Activated naive CD4-positive, alpha-beta T cell treated with Interleukin-2 at 50 U/mL for 16 hours (primary cell): ENCODE data around the gene ADCY5.

Experiments used
- DNase-seq: peaks from one replicate; pipeline ENCODE4 v3.0.0-alpha.2; 2020

Gene ADCY5

DNA sequence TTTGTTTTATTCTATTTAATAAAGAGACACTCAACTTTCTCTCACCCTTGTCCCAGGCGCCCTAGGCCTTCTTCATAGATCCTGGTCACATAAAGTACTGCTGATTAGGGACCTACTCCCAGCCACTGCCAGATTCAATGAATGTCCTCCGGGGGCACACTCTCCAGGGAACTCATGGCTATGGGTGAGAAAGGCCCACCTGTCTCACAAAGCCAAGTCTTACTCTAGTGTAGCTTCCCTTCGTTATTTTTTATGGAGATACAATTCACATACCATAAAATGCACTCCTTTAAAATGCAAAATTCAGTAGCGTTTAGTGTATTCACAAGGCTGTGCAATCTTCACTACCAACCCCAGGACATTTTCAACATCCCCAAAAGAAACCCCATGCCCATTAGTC, 87.8 kb downstream of the ADCY5 start:
- DNase-seq: no peak

DNA sequence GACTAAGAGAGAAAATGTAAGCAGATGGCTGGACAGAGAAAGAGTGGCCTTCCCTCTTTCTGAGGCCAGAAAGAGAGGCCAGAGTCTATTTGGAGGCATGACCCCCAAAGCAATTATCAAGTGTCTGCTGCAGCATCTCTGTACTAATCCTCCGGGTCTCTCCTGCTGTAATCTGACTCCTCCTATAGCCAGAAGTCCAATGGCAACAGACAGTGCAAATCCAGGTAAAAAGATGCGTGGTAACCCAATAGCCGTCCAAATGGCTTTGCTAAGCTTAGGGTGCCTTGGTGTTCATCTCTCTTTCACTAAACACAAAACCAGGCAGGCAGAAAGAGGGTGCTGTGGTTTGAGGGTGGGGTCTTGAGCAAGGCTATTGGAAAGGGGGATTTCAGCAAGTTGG, 91.6 kb downstream of the ADCY5 start:
- no peak for DNase-seq

DNA sequence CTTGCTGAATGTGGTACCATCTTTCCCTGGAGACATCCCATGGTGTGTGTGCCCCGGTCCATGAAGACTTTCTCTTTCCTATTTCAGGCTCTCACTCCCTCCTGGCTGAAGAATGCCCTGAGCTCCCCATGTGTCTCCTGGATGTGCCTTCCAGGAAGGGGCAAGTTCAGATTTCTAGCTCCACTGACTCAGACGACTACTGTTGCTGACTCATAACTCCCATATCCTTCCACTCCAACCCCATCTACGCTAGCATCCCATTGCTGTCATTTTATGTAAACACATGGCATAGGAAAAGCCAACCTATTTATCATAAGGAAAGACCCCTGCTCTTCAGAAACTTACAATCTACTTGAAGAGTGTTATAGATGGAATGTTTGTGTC, 95.0 kb downstream of the ADCY5 start:
- DNase-seq: no peak

- DNase-seq: no peak
These were observed 95.6 kb downstream of the ADCY5 start for GRCh38 chr3:123353227-123353849.

GRCh38 chr3:123352134-123352554, 96.7 kb downstream of the ADCY5 start:
- DNase-seq: no peak

DNA sequence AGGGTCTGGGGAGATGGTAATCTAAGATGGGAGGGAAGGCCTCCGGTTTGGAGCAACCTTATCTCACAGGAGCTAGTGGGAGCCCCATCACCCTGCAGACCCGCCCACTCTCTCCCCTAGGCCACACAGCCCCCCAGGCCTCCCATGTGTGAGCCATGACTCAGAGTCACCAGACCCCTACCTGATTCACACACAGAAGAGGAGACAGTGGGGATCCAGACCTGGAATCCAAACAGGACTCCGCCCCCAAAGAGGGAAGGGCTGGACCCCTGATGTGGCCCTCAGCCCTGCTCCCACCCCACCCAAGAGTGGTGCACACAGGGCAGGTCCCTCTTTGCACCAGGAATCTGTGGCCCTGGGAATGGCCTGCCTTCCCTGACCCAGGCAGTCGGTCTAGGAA, 97.4 kb downstream of the ADCY5 start:
- no peak for DNase-seq

- no peak for DNase-seq
These were observed 97.9 kb downstream of the ADCY5 start for GRCh38 chr3:123350971-123351370.

DNA sequence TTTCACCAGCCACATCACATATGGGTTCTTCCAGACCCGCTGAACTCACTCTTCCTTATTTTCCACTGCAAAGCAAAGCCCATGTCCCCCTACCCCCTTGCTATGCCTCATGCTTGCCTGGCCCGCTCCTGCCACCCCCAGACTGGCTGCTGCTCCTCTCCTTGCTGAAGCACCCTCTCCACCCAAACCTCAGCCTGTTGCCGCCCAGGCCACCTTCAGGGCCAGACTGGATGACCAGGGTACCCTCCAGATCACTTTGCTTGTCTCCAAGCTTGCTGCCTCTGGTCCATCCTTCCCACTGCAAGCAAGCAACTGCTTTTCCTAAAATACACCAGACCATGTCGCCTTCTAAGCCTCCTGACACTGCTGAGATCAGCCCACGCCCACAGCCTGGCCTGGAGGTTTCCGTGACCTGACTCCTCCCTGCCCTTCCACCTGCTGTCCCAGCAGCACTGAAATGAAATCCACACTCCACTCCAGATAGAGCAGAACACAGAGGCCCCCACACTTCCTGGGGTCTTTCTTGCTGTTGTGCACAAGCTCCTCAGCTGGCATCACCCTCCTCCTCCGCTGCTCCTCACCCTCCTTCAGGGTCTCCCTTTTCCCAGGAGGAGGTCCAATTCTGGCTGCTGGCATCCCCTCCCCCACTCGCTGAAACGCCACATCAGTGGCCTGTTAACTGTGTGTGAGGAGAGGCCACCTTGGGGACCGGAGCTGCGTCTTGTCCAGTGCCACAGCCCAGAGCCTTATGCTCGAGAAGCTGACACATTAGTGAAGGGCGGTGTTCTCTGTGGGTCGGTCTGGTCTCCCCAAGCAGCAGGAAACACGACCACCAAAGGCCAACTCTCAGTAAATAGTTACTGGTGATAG, 99.1 kb downstream of the ADCY5 start:
- DNase-seq: no peak

DNA sequence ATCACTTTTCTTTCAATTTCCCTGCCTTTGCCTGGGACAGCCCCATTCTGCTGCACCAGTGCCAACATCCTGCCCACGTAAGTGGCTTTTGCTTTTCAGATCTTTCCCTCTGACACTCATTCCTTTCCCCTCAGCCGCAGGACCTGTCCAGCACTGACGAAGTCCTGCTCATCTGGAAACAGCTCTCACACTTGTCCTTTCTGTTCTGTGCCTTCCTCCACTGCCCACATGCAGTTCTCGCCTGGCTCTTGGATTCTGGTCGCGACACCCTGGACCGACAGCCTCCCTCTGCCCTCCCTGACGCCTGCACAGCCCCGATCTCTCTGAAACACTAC, 99.7 kb downstream of the ADCY5 start:
- no peak for DNase-seq

DNA sequence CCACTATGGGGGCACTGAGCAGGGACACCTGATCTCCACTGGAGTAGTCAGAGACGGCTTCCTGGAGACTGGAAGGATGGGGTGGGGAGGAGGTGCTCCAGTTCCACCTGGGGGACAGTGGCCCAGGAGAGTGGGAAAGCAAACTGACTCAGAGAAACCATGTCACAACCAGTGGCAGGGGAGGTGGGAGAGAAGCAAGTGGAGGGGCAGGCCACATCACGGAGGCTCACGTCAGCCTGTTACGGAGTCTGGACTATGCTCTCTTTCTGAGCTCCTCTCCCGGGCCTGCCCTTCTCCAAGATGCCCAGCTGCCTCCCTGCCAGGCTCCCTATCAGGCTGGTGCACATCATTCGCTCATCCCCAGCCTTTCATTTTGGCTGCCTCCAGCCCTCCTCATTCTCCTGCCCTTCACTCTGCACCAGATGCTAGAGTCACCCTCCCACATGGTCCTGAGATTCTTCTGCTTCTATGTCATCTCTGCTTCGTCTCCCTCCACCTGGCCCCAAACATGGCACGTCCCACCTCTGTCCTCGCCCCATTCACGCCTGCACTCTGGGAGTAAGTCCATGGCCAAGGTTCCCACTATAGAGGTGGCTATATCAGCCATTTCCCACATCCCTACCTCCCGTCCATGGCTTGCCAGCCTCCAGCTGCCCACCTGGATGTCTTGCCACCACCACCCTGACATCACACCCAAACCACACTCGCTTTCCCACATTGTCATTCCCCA, 100.3 kb downstream of the ADCY5 start:
- DNase-seq: no peak

DNA sequence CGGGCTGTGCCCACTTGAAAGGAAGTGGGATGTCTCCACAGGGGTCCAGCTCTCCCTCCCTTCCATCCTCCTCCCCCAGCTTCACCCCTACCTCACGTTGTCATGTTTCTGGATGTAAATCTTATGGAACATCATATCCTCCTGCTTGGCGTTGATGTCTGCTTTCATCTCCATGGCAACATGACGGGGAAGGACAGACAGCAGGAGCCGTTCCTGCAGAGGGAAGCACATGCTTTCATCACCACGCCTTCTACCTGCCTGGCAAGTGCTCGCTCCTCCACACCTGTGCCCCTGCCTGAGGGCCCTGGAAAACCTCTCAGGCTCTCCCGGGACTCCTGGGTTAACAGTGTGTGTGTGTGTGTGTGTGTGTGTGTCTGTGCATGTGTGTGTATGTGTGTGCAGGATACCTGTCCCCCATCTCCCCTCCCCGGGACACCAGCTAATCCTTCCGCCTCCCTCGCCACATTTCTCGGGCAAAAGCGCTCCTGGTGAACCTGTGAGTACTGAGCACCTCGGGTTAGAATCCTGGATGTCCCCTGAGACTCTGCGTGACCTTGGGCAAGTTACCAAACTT, 101.1 kb downstream of the ADCY5 start:
- DNase-seq: no peak

GRCh38 chr3:123347205-123347604, 101.7 kb downstream of the ADCY5 start:
- DNase-seq: no peak

DNA sequence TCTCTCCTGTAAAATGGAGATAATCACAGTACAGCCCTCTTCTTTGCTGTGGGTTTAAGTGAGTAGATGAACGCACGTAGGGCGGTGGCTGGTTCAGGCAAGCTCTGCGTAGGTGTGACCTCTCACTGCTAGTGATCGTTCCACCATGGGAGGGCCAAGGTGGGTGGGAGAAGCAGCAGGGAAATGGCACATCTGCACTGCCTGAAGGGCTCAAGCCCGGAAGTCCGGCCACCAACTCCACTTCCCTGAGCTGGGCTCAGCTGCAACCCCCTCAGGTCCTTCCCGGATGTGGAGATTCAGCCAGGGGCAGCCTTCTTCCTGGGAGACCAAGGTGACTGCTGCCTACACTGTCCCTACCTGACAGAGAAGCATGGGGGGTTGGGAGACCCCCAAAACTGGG, 102.9 kb downstream of the ADCY5 start:
- no peak for DNase-seq

DNA sequence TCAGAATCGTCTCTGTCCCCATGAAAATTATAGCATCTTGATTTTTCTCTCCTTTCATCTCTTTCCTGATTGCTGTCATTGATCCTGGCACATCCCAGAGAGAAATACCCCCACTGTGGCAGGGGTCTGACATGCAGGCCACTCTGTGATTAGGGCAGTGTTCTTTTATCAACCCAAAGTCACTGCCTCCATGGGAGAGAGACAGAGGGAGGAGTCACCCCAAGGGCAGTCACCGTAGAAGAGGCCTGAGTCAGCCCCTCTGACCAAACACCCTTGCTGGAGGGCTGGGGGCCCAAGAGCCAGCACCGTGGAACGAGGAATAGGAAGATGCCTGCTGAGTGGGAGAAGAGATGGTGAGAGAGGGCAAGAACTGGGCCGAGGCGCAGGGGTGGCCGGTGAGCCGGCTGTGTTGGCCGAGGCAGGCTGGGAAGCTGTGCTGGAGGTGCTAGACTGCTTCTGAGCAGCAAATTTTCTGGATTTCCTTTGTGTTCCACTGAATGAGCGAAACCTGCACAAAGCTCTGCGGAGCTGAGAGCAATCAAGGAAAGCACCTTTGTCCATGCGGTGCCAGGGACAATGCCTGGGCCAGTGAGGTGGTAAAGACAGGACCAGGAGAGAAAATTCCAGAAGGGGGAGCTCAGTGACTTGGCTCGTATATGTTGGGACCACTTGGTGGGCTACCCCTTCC, 103.8 kb downstream of the ADCY5 start:
- no peak for DNase-seq

DNA sequence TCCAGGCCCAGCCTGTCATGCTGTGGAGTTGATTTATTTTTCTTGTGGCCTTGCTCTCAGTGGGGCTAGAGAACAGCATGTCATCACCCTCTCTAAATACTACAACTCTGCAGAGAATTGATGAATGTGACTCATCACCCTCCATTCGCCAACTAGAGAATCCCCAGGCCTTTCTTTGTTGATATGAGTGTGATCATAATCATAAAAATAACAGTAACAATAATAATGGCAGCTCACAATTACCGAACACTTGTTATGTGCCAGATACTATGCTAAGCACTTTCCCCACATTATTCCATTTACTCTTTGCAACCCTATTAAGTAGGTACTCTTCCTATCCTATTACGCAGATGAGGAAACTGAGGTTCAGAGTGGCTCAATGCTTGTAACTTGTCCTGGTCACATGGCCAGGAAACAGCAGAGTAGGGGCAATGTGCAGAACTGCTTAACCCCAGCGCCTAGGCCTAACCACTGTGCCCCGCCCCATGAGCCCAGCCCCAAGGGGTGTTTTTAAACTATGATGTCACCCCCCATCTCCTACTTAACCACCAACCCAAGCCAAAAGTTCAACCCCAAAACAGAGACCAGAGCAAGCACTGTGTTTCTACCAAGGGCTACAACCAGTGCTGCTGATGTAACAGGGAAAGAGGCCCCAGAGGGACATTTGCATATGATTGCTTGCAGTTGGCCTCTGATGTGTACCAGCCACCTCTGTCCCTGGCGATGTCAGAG, 104.5 kb downstream of the ADCY5 start:
- no peak for DNase-seq

GRCh38 chr3:123343296-123344174, 105.4 kb downstream of the ADCY5 start:
- DNase-seq: no peak

DNA sequence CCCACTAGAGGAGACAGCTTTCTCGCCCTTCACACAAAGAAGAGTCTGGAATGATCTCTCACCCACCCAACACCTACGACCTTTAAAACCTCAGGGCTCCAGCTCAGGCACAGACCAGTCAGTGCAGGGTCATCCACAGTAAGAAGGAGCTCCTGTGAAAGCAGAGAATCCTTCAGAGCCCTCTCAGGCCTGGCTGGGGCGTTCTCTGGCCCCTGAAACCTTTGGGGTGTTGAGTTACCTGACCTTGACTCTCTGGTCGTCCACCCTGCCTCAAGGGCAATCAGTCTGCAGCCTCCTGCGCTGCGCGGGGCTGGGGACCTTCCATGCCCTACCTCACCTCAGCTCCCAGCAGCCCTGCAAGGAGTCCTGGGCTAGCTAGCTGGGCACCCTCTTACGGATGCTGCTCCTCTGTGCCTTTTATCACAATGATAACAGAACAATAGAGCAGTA, 106.2 kb downstream of the ADCY5 start:
- no peak for DNase-seq

DNA sequence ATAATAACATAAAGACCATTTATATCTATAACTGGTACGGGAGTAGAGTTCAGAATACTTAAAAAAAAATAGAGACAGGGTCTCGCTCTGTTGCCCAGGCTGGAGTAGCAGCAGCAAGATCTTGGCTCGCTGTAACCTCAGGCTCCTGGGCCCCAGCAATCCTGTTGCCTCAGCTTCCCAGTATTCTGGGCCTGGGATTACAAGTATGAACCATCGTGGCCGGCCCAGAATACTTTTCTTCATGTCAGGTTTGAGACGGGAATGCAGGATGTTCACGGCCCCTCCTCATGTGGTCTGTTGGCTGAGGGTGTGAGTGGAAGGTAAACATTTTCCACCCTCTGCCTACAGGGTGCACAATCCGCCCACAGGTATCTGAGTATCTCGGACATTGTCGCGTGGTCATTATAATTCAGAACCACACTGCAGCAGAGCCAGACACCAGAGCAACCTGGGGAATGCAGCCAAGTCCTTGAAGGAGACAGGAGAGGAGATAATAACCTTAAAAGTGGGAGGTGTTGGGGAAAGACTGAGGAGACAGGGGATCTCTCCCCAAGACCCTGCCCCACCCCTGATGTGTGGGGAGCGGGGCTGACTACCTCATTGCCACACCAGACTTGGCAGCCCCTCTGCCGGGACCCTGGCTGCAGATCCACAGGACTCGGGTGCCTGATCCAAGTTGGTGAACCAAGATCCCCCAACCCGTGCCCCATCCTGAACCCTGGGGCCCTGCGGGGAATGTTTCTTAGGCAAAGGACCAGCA, 106.8 kb downstream of the ADCY5 start:
- DNase-seq: no peak

- no peak for DNase-seq
These were observed 108.6 kb downstream of the ADCY5 start for GRCh38 chr3:123340336-123340735.

GRCh38 chr3:123339302-123339701, 109.6 kb downstream of the ADCY5 start:
- DNase-seq: no peak
